HG03457 (cell line): ENCODE data around the gene TNK1.
"Not testable (repeated sequence)": the region's sequence is repeated elsewhere in the genome, so short reads cannot be mapped to it uniquely, and the experiment has no call there.

Source experiments
- ATAC-seq: cut with Tn5 transposase; IDR thresholded peaks from one replicate; pipeline ENCODE4 v1.9.1; 2021; ENCODE audit warnings: moderate number of reproducible peaks; ENCODE audit not compliant: unreplicated experiment

The TNK1 gene

GRCh38 chr17:7354262-7354843 lies 26.5 kb upstream of the TNK1 start:
- ATAC-seq: no peak

- no peak for ATAC-seq
Measured at GRCh38 chr17:7355053-7355452, 25.8 kb upstream of the TNK1 start, which contains the start of gene TMEM95. TSS of gene TMEM95 (plus strand) at chr17:7355156. CDS start at chr17:7355205, 49 bp downstream.

GRCh38 chr17:7355573-7355972 lies 25.3 kb upstream of the TNK1 start:
- no peak for ATAC-seq

GRCh38 chr17:7356072-7356549 lies 24.8 kb upstream of the TNK1 start:
- no peak for ATAC-seq

GRCh38 chr17:7356756-7357155 lies 24.1 kb upstream of the TNK1 start:
- ATAC-seq: no peak

- no peak for ATAC-seq
Measured at GRCh38 chr17:7357381-7357780, 23.5 kb upstream of the TNK1 start.

- ATAC-seq: no peak
Measured at GRCh38 chr17:7361906-7362305, 19.0 kb upstream of the TNK1 start.

GRCh38 chr17:7363311-7363710 lies 17.6 kb upstream of the TNK1 start:
- no peak for ATAC-seq

GRCh38 chr17:7365963-7366362 lies 14.9 kb upstream of the TNK1 start:
- not testable (repeated sequence) for ATAC-seq

- no peak for ATAC-seq
Measured at GRCh38 chr17:7367083-7367482, 13.8 kb upstream of the TNK1 start.

- ATAC-seq: no peak
Measured at GRCh38 chr17:7367918-7368598, 12.8 kb upstream of the TNK1 start.

GRCh38 chr17:7368599-7368994 lies 12.3 kb upstream of the TNK1 start:
- ATAC-seq: not testable (repeated sequence)

- ATAC-seq: no peak
Measured at GRCh38 chr17:7369825-7370224, 11.1 kb upstream of the TNK1 start.

- ATAC-seq: no peak
Measured at GRCh38 chr17:7370853-7371252, 10.0 kb upstream of the TNK1 start.

GRCh38 chr17:7374353-7374752 lies 6.5 kb upstream of the TNK1 start:
- ATAC-seq: no peak

GRCh38 chr17:7379134-7379533 lies 1.8 kb upstream of the TNK1 start:
- ATAC-seq: no peak

- ATAC-seq: no peak
Measured at GRCh38 chr17:7380321-7380720, 568 bp upstream of the TNK1 start.

- ATAC-seq: no peak
Measured at GRCh38 chr17:7382901-7383300, 2.0 kb downstream of the TNK1 start.

GRCh38 chr17:7383371-7383741 lies 2.5 kb downstream of the TNK1 start:
- ATAC-seq: no peak

- no peak for ATAC-seq
Measured at GRCh38 chr17:7383742-7384488, 3.0 kb downstream of the TNK1 start.

GRCh38 chr17:7384489-7385081 lies 3.7 kb downstream of the TNK1 start:
- ATAC-seq: no peak

- ATAC-seq: no peak
Measured at GRCh38 chr17:7388856-7389255, 8.0 kb downstream of the TNK1 start.
